ENCODE results near the gene PRR5L. TPM values are rescaled to one million over a fixed set of nuclear protein-coding genes. Genes with fewer than 3 reads are reported as not detected.

PRR5L gene
- total and polyA plus RNA-seq, 8 donors: 10.6 to 27.0 (median 17.4) TPM

DNA sequence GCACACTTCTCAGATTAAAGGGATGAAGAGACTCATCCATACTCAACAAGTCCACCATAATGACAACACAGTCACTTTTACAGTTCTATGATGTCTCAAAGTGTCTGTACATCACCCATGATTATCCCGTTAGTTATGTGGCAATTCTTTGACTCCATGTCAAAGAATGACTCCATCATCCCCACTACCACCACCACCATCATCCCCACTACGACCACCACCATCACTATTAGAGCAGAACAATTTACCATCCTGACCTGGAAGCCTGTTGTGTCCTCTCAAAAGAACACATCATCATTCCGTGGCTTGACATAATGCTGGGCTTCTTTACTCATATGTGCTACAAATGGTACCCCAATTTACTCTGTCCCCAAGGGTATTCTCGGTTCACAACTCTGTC lies 13.7 kb downstream of the PRR5L start:
- DNase-seq (no peak), ATAC-seq (no peak)
- Histone ChIP-seq H3K27me3 (no peaks in the 10 kb centered on the region), H3K4me1 (no peaks in the 10 kb centered on the region), H3K27ac (no peak overlapping the region), H3K9me3 (no peaks in the 10 kb centered on the region), H3K4me3 (no peak overlapping the region), H3K36me3 (no peaks in the 10 kb centered on the region)
- TF ChIP-seq, protein P1, sequence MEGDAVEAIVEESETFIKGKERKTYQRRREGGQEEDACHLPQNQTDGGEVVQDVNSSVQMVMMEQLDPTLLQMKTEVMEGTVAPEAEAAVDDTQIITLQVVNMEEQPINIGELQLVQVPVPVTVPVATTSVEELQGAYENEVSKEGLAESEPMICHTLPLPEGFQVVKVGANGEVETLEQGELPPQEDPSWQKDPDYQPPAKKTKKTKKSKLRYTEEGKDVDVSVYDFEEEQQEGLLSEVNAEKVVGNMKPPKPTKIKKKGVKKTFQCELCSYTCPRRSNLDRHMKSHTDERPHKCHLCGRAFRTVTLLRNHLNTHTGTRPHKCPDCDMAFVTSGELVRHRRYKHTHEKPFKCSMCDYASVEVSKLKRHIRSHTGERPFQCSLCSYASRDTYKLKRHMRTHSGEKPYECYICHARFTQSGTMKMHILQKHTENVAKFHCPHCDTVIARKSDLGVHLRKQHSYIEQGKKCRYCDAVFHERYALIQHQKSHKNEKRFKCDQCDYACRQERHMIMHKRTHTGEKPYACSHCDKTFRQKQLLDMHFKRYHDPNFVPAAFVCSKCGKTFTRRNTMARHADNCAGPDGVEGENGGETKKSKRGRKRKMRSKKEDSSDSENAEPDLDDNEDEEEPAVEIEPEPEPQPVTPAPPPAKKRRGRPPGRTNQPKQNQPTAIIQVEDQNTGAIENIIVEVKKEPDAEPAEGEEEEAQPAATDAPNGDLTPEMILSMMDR (IDR thresholded peaks at IDR 0.05): no peak
- intact Hi-C loops (cut with DNase I): no loop called here

DNA sequence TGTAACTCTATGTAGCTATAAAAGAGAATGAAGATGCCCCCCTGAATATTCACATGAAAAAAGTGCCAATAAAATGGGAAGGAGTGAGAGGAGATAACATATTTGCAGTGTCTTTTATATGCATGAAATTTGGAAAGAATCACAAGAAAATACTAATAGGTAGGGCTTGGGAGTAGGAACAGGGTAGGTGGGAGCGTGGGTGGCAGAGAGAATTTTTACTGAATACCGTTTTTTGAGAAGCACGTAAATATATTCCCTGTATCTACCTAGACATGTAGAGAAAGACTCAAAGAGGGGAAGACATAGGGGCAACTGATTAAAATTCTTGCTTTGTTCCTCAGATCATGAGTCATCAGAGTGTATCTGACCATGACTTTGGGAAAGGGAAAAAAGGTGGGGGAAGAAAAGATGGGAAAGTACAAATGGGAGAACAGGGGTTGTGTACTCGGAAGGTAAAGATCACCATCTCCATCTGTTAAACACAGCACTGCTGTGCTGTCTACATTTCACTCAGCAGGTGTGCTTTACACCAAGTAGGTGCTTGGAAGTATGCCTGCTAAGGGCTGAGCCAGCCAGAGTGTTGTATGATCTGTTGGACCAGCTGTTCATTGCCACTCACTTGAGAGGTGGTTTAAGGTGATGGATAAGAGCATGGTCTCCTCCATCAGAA lies 16.0 kb downstream of the PRR5L start:
- Histone ChIP-seq H3K4me3 (no peak overlapping the region), H3K4me1 (no peaks in the 10 kb centered on the region), H3K27me3 (no peaks in the 10 kb centered on the region), H3K27ac (no peak overlapping the region), H3K36me3 (no peaks in the 10 kb centered on the region), H3K9me3 (no peaks in the 10 kb centered on the region)
- DNase-seq: no peak
- TF ChIP-seq, protein P1 (IDR thresholded peaks at IDR 0.05): no peak
- peak; percentile 33 for ATAC-seq
- intact Hi-C loops (cut with DNase I): no loop called here

DNA sequence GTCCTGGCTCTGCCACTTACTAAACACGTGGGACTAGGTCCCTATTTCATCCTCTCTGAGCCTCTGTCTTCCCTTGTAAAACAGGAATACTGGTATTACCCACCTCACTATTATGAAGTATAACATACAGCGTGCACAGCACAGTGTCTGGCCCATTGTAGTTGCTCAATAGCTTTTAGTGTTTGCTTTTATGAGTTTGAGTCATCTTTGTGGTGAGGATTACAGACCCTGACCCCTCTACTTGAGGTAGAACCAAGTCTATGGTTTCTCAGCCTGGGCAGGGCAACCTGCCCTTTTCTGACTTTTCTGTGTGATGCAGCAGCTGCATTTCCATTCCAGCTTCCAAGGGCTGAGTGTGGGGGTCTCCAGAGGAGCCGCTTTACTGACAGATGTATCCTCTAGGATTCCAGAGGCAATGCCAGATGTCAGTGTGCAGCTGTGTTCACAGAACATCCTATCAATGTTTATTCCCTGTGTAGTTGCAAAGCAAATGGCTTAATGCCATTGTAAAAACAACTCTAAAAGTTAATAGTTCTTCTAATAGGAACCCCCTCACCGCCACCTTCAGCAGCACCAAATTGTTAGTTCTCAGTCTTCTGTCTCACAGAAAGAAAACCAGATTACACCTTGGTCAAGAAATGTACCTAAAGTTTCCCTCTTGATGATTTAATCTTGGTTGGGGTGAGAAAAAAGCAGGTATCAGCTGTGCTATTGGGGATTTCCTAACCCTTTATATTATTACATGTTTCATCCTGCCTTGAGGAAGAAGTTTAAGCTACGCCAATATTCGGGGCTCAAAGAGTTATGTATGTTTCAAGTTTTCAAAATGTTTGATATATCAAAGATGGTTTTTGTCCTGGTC lies 16.8 kb downstream of the PRR5L start:
- no peaks in the 10 kb centered on the region for H3K27me3 ChIP-seq
- H3K4me3 ChIP-seq: no peak overlapping the region
- no peaks in the 10 kb centered on the region for H3K9me3 ChIP-seq
- intact Hi-C loops (cut with DNase I): no loop called here
- no peaks in the 10 kb centered on the region for H3K36me3 ChIP-seq
- peak; percentile 47 for ATAC-seq
- peak in 1 of 4 donors; percentile 32 for DNase-seq
- H3K27ac ChIP-seq: no peak overlapping the region
- TF ChIP-seq, protein P1 (IDR thresholded peaks at IDR 0.05): no peak
- no peaks in the 10 kb centered on the region for H3K4me1 ChIP-seq

DNA sequence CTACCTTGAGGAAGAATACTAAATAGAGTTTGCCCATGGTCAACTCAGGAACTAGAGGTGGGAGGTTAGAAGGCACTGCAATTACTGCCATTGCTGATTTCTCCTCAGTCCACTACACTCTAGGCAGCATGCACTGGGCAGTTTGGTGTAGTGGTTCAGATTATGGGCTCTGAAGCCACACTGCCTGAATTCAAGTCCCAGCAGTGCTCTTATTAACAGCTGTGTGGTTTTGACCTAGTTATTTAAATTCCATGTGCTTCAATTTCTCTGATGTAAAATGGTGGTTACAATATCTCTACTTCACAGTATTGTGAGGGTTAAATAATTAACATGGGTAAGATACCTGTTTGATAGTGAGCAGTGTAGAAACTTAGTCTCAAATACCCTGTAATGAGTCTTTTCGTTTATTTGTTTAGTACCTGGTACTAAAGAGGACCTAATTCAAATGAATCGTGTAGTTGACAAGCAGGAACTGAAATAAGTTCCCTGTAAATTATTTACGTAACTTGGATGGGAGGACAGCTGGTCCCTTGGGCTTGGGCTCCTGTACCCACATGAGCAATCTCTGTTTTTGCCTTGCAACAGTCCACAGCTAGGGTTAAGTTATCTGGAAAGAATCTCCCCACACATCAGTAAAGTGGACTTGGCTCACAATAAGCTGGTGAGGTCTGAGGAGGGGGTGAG lies 17.8 kb downstream of the PRR5L start:
- DNase-seq (no peak), ATAC-seq (no peak)
- H3K36me3 ChIP-seq: no peaks in the 10 kb centered on the region
- H3K27me3 ChIP-seq: no peaks in the 10 kb centered on the region
- H3K27ac ChIP-seq: no peak overlapping the region
- H3K4me3 ChIP-seq: no peak overlapping the region
- no peaks in the 10 kb centered on the region for H3K4me1 ChIP-seq
- H3K9me3 ChIP-seq: no peaks in the 10 kb centered on the region
- intact Hi-C loops (cut with DNase I): no loop called here
- TF ChIP-seq, protein P1 (IDR thresholded peaks at IDR 0.05): no peak

DNA sequence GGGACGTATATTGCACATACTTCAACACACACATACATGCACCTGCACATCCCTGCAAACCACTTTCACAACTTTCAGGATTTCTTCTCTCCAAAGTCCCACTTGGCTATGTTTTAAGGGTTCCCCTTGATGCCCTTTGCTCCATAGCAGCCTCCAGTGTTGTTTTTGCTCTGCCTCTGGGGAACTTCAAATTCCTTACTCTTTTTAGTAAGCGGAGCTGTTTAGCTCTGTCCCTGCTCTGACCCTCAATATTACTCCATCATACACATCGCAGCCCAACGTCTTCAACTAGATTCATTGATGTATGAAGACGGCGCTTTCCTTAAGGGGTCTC lies 18.3 kb downstream of the PRR5L start:
- Histone ChIP-seq H3K27me3 (no peaks in the 10 kb centered on the region), H3K36me3 (no peaks in the 10 kb centered on the region), H3K4me3 (no peak overlapping the region), H3K27ac (no peak overlapping the region), H3K9me3 (no peaks in the 10 kb centered on the region), H3K4me1 (no peaks in the 10 kb centered on the region)
- TF ChIP-seq, protein P1 (IDR thresholded peaks at IDR 0.05): no peak
- DNase-seq (no peak), ATAC-seq (no peak)
- intact Hi-C loops (cut with DNase I): no loop called here
